ENCODE results near the gene HSFX2.

DNA sequence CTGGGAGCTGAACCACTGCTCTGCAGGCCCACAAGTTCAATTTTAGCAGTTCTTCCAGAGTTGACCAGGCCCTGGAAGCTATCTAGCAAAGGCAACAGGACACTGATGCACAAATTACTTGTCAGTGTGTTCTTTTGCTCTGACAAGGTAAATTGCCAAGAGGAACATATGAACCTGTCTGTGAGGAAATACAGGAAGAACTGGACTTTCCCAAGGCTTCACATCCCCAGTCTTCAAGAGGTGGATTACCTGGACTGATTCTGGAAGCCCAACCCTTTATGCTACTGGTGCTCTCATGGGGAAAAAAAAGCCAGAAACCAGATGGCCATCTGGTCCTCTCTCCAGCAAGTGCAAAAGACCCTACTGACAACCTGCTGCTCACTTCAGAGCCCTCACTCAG lies 38.4 kb upstream of the HSFX2 start:
- TF ChIP-seq, protein P1, sequence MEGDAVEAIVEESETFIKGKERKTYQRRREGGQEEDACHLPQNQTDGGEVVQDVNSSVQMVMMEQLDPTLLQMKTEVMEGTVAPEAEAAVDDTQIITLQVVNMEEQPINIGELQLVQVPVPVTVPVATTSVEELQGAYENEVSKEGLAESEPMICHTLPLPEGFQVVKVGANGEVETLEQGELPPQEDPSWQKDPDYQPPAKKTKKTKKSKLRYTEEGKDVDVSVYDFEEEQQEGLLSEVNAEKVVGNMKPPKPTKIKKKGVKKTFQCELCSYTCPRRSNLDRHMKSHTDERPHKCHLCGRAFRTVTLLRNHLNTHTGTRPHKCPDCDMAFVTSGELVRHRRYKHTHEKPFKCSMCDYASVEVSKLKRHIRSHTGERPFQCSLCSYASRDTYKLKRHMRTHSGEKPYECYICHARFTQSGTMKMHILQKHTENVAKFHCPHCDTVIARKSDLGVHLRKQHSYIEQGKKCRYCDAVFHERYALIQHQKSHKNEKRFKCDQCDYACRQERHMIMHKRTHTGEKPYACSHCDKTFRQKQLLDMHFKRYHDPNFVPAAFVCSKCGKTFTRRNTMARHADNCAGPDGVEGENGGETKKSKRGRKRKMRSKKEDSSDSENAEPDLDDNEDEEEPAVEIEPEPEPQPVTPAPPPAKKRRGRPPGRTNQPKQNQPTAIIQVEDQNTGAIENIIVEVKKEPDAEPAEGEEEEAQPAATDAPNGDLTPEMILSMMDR (conservative IDR thresholded peaks at IDR 0.05; ENCODE audit: low read length): no peak
- TF ChIP-seq EZH2phosphoT487 (IDR thresholded peaks at IDR 0.05; ENCODE audit: borderline replicate concordance): no peak
